A549 (cell line): ENCODE results near the gene EYA3. TPM values are rescaled to one million over a fixed set of nuclear protein-coding genes. Genes with fewer than 3 reads are reported as not detected.

Experiments
- ATAC-seq, 2 experiments: fragments of 200-7000 bp in 1 of 2; fragments of >200 bp in 1 of 2; cut with Nextera tagmentation in 1 of 2; cut with Tn5 transposase in 1 of 2; 3 replicates each; pipeline versions ENCODE4 v1.8.0 to v1.9.1; 2018 to 2020; ENCODE audit warnings: mild to moderate bottlenecking in 1 of 2, moderate library complexity in 1 of 2
- CTCF ChIA-PET: fragments of 300-600 bp; sonication (Branson Sonifier 250); formaldehyde crosslinking; extraction: SDS; loops from one replicate; lab custom pipeline; 2021; ENCODE audit warnings: antibody characterized with exemption, inconsistent platforms; lab: Yijun Ruan, JAX
- POLR2A ChIA-PET: fragments of 350-600 bp; formaldehyde crosslinking; extraction: SDS; loops from one replicate; lab custom pipeline; 2021; ENCODE audit warnings: antibody characterized with exemption, inconsistent platforms; lab: Yijun Ruan, JAX
- DNase-seq, 2 experiments: peaks; one replicate each; pipeline versions ENCODE4 v3.0.0 to v3.0.0-alpha.2; 2011 to 2016; ENCODE audit warnings: low read depth in 1 of 2, low spot score in 1 of 2
- FAIRE-seq: peaks from 2 replicates; lab custom pipeline; 2011; peaks lifted over from hg19 to GRCh38; lab: Jason Lieb, UNC
- H3K27ac ChIP-seq, 2 experiments: fragments of >200 bp; sonication (Bioruptor Twin); formaldehyde crosslinking; 3 replicates each; pipeline ENCODE4 v1.5.1; 2016 to 2017
- H3K4me1 ChIP-seq: fragments of >200 bp; sonication (Bioruptor Twin); formaldehyde crosslinking; 3 replicates; pipeline ENCODE4 v1.6.1; 2016
- H3K4me2 ChIP-seq: fragments of >200 bp; sonication (Bioruptor Twin); formaldehyde crosslinking; 3 replicates; pipeline ENCODE4 v1.6.1; 2016
- H3K4me3 ChIP-seq: fragments of >200 bp; sonication (Bioruptor Twin); formaldehyde crosslinking; 3 replicates; pipeline ENCODE4 v1.5.1; 2016
- H3K9me3 ChIP-seq: fragments of >200 bp; sonication (Bioruptor Twin); formaldehyde crosslinking; 3 replicates; pipeline ENCODE4 v1.6.1; 2016
- BHLHE40 ChIP-seq: IDR thresholded peaks from 2 replicates; pipeline ENCODE4 v1.6.1; 2012; ENCODE audit warnings: low read depth, low read length, inconsistent platforms
- CBX8 ChIP-seq: fragments of 200-600 bp; sonication (generic); IDR thresholded peaks from 2 replicates; pipeline ENCODE4 v1.6.1; 2016
- CHD2 ChIP-seq: fragments of 150-350 bp; IDR thresholded peaks from 2 replicates; pipeline ENCODE4 v1.6.1; 2014; ENCODE audit warnings: low read length; ENCODE audit not compliant: partially characterized antibody
- E2F6 ChIP-seq: IDR thresholded peaks from 2 replicates; pipeline ENCODE4 v1.6.1; 2012; ENCODE audit warnings: low read depth, borderline replicate concordance
- ELK1 ChIP-seq: fragments of 150-350 bp; IDR thresholded peaks from 2 replicates; pipeline ENCODE4 v1.6.1; 2014; ENCODE audit warnings: low read depth, mild to moderate bottlenecking, low read length
- EP300 ChIP-seq, 2 experiments: fragments of >200 bp; sonication (Bioruptor Twin); formaldehyde crosslinking; IDR thresholded peaks; 2 replicates in 1 of 2; 3 replicates in 1 of 2; pipeline ENCODE4 v1.6.1; 2016 to 2017
- ESRRA ChIP-seq: fragments of 150-350 bp; IDR thresholded peaks from 2 replicates; pipeline ENCODE4 v1.6.1; 2014; ENCODE audit warnings: mild to moderate bottlenecking, low read length, borderline replicate concordance
- FOSB ChIP-seq: fragments of 250-450 bp; sonication (Bioruptor Pico); IDR thresholded peaks from 2 replicates; pipeline ENCODE4 v1.5.0; 2020; ENCODE audit warnings: mild to moderate bottlenecking, moderate library complexity
- FOSL2 ChIP-seq, 2 experiments: fragments of 450-650 bp in 1 of 2; fragments of >200 bp in 1 of 2; sonication (Bioruptor Twin) in 1 of 2; formaldehyde crosslinking; IDR thresholded peaks; 2 replicates each; pipeline versions ENCODE4 v1.5.0 to v1.6.1; 2016 to 2020; ENCODE audit warnings: mild to moderate bottlenecking in 1 of 2, moderate library complexity in 1 of 2
- FOXS1 ChIP-seq: fragments of 250-450 bp; sonication (Bioruptor Pico); IDR thresholded peaks from 2 replicates; pipeline ENCODE4 v1.5.0; 2020; ENCODE audit warnings: mild to moderate bottlenecking, moderate library complexity
- HMGXB4 ChIP-seq: fragments of 250-450 bp; sonication (Bioruptor Pico); IDR thresholded peaks from 2 replicates; pipeline ENCODE4 v1.5.0; 2021; ENCODE audit warnings: mild to moderate bottlenecking, moderate library complexity, borderline replicate concordance
- HOXA7 ChIP-seq: fragments of 250-450 bp; sonication (Bioruptor Pico); IDR thresholded peaks from 2 replicates; pipeline ENCODE4 v1.5.0; 2020; ENCODE audit warnings: mild to moderate bottlenecking, moderate library complexity
- HOXB13 ChIP-seq: fragments of 250-450 bp; sonication (Bioruptor Pico); IDR thresholded peaks from 2 replicates; pipeline ENCODE4 v1.5.0; 2020; ENCODE audit warnings: low read depth, mild to moderate bottlenecking, moderate library complexity
- JUNB ChIP-seq: fragments of >200 bp; sonication (Bioruptor Twin); formaldehyde crosslinking; IDR thresholded peaks from 2 replicates; pipeline ENCODE4 v1.6.1; 2016
- KDM1A ChIP-seq: fragments of 200-600 bp; sonication (generic); IDR thresholded peaks from 2 replicates; pipeline ENCODE4 v1.6.1; 2016; ENCODE audit warnings: low read depth, mild to moderate bottlenecking
- MAZ ChIP-seq: fragments of 150-350 bp; IDR thresholded peaks from 2 replicates; pipeline ENCODE4 v1.6.1; 2014; ENCODE audit warnings: antibody characterized with exemption, low read depth, low read length, borderline replicate concordance
- MYC ChIP-seq: IDR thresholded peaks from 2 replicates; pipeline ENCODE4 v1.6.1; 2012; ENCODE audit warnings: mild to moderate bottlenecking, inconsistent platforms, low read length, improper control_type of control experiment, borderline replicate concordance
- NFE2L2 ChIP-seq: fragments of 150-350 bp; conservative IDR thresholded peaks from 2 replicates; pipeline ENCODE4 v1.6.1; 2014; ENCODE audit warnings: low read length
- NPAS2 ChIP-seq: fragments of 250-450 bp; sonication (Bioruptor Pico); IDR thresholded peaks from 2 replicates; pipeline ENCODE4 v1.8.0; 2022; ENCODE audit warnings: mild to moderate bottlenecking, moderate library complexity, borderline replicate concordance
- NR3C1 ChIP-seq: fragments of >200 bp; sonication (Bioruptor Twin); formaldehyde crosslinking; IDR thresholded peaks from 3 replicates; pipeline ENCODE4 v1.6.1; 2017
- PBX3 ChIP-seq: IDR thresholded peaks from 2 replicates; pipeline ENCODE4 v1.6.1; 2012
- POLR2A ChIP-seq: IDR thresholded peaks from 2 replicates; pipeline ENCODE4 v1.6.1; 2012; ENCODE audit warnings: mild to moderate bottlenecking, low read length
- POLR2AphosphoS2 ChIP-seq: conservative IDR thresholded peaks from 2 replicates; pipeline ENCODE4 v1.6.1; 2012; ENCODE audit warnings: low read length, improper control_type of control experiment, inconsistent platforms
- RNF2 ChIP-seq: fragments of 200-600 bp; sonication (generic); IDR thresholded peaks from 2 replicates; pipeline ENCODE4 v1.6.1; 2016; ENCODE audit warnings: low read depth, mild to moderate bottlenecking, antibody characterized with exemption, moderate library complexity, borderline replicate concordance
- SREBF2 ChIP-seq: fragments of 450-650 bp; IDR thresholded peaks from 2 replicates; pipeline ENCODE4 v1.6.1; 2014; ENCODE audit warnings: mild to moderate bottlenecking, moderate library complexity
- TP53 ChIP-seq: fragments of 250-450 bp; sonication (Bioruptor Pico); IDR thresholded peaks from 2 replicates; pipeline ENCODE4 v1.5.0; 2021; ENCODE audit warnings: mild to moderate bottlenecking, moderate library complexity
- ZC3H11A ChIP-seq: fragments of 450-650 bp; IDR thresholded peaks from 2 replicates; pipeline ENCODE4 v1.6.1; 2014; ENCODE audit warnings: antibody characterized with exemption, mild to moderate bottlenecking
- ZNF302 ChIP-seq: fragments of 250-450 bp; sonication (Bioruptor Pico); IDR thresholded peaks from 2 replicates; pipeline ENCODE4 v1.9.0; 2021; ENCODE audit warnings: inconsistent platforms, mild to moderate bottlenecking, moderate library complexity
- ZSCAN20 ChIP-seq: fragments of 250-450 bp; sonication (Bioruptor Pico); IDR thresholded peaks from 2 replicates; pipeline ENCODE4 v1.8.0; 2022; ENCODE audit warnings: mild to moderate bottlenecking, moderate library complexity
- WGBS: methylation state at CpG from one replicate; pipeline ENCODE4 v1.1.6; 2017; ENCODE audit errors: missing lambda C conversion rate; 5-methylcytosine and 5-hydroxymethylcytosine counted together
- polyA plus RNA-seq, 4 experiments: library from polyadenylated mRNA; depleted of rRNA in 3 of 4; stranded (reverse); fragments of >200 nt; fragmentation: RNase III in 1 of 4; extraction: RNeasy Plus Mini Kit Qiagen cat#74134 plus additional on column Dnase treatment in 1 of 4; gene quantifications; 2 replicates in 3 of 4; 3 replicates in 1 of 4; pipeline ENCODE4 v1.2.3, GENCODE V29; 2011 to 2017

EYA3 gene
- polyA plus RNA-seq, 2 of the 4 experiments (the other 2 are of a cell fraction) = 5.7 to 9.3 TPM

GRCh38 chr1:27955076-27955475, 133.3 kb downstream of the EYA3 start:
- POLR2A ChIA-PET = no interaction called here

GRCh38 chr1:27954186-27954585, 134.2 kb downstream of the EYA3 start:
- TF ChIP-seq EP300 (IDR thresholded peaks at IDR 0.05) (no peak), NR3C1 (no peak), BHLHE40 (no peak), POLR2A (no peak), NPAS2 (CRISPR knock-in tag) (no peak), ZC3H11A (no peak), HOXB13 (CRISPR knock-in tag) (no peak), PBX3 (no peak), NFE2L2 (no peak), KDM1A (no peak)
- peaks cover 5% of the 10 kb centered on the region; the same call in 1 of the 3 replicates for H3K4me1 ChIP-seq
- no peak overlapping the region for H3K4me2 ChIP-seq
- H3K27ac ChIP-seq = no peak overlapping the region
- DNase-seq = no peak
- POLR2A ChIA-PET = no interaction called here
- CTCF ChIA-PET = no interaction called here
- ATAC-seq = no peak
- WGBS = 84% methylated on average over 10 of the region's 10 CpGs
- no peaks in the 10 kb centered on the region for H3K9me3 ChIP-seq
- FAIRE-seq = no peak
- H3K4me3 ChIP-seq = no peak overlapping the region

More at GRCh38 chr1:27955076-27955475, 133.3 kb downstream of the EYA3 start:
- DNase-seq (no peak), ATAC-seq (no peak), FAIRE-seq (no peak)
- WGBS = 41% methylated on average over 5 of the region's 6 CpGs
- CTCF ChIA-PET = no interaction called here
- peaks cover 5% of the 10 kb centered on the region for H3K4me1 ChIP-seq
- no peak overlapping the region for H3K4me2 ChIP-seq
- TF ChIP-seq CHD2 (no peak), FOXS1 (CRISPR knock-in tag) (no peak)
- H3K9me3 ChIP-seq = no peaks in the 10 kb centered on the region
- H3K4me3 ChIP-seq = no peak overlapping the region
- H3K27ac ChIP-seq = no peak overlapping the region

GRCh38 chr1:27952147-27952546, 136.3 kb downstream of the EYA3 start:
- FAIRE-seq = no peak
- WGBS = 32% methylated on average over 3 of the region's 3 CpGs

GRCh38 chr1:27951396-27951795, 137.0 kb downstream of the EYA3 start:
- CTCF ChIA-PET = interaction anchor here (0.6 to 0.7 kb wide), 3 partner anchors 16 to 19 kb away, joined by 3 to 5 read pairs (median 3); no protein-coding TSS in a partner anchor
- POLR2A ChIA-PET = no interaction called here
- 36% methylated on average over 3 of the region's 3 CpGs for WGBS
- no peaks in the 10 kb centered on the region for H3K4me1 ChIP-seq
- no peak for ATAC-seq
- H3K9me3 ChIP-seq = no peaks in the 10 kb centered on the region
- H3K4me2 ChIP-seq = no peak overlapping the region
- FAIRE-seq = no peak
- no peak overlapping the region for H3K27ac ChIP-seq
- TF ChIP-seq FOSB = no peak
- no peak for TF ChIP-seq CBX8
- TF ChIP-seq HMGXB4 (CRISPR knock-in tag) = no peak
- TF ChIP-seq TP53 (CRISPR knock-in tag) = no peak
- no peak for TF ChIP-seq RNF2
- TF ChIP-seq MAZ = no peak
- no peak for TF ChIP-seq E2F6
- TF ChIP-seq FOSL2 (IDR thresholded peaks at IDR 0.05) = no peak
- no peak for TF ChIP-seq FOSL2 (CRISPR knock-in tag; IDR thresholded peaks at IDR 0.05)
- TF ChIP-seq NR3C1 = no peak
- TF ChIP-seq EP300 (IDR thresholded peaks at IDR 0.05) = no peak
- no peak overlapping the region for H3K4me3 ChIP-seq
- DNase-seq = no peak

More at GRCh38 chr1:27952147-27952546, 136.3 kb downstream of the EYA3 start:
- POLR2A ChIA-PET = no interaction called here
- DNase-seq (no peak), ATAC-seq (no peak)
- Histone ChIP-seq H3K4me1 (no peaks in the 10 kb centered on the region), H3K27ac (no peak overlapping the region), H3K4me2 (no peak overlapping the region), H3K9me3 (no peaks in the 10 kb centered on the region)
- CTCF ChIA-PET = no interaction called here
- no peak for TF ChIP-seq MAZ
- no peak for TF ChIP-seq HOXA7 (CRISPR knock-in tag)
- TF ChIP-seq NPAS2 (CRISPR knock-in tag) = no peak
- TF ChIP-seq ESRRA = no peak
- TF ChIP-seq POLR2AphosphoS2 = no peak
- no peak for TF ChIP-seq ZNF302 (CRISPR knock-in tag)
- no peak for TF ChIP-seq JUNB
- TF ChIP-seq MYC = no peak
- TF ChIP-seq SREBF2 = no peak
- TF ChIP-seq NFE2L2 = no peak
- no peak for TF ChIP-seq ZSCAN20
- TF ChIP-seq ELK1 = no peak
- TF ChIP-seq ZC3H11A = no peak
- TF ChIP-seq, all 56 proteins: peak for 0
- no peak overlapping the region for H3K4me3 ChIP-seq
